Neural cell (in vitro differentiated cells): ENCODE results near the gene COLEC11. TPM values are rescaled to one million over a fixed set of nuclear protein-coding genes. Genes with fewer than 3 reads are reported as not detected.

ENCODE experiments used
- H2AFZ ChIP-seq: fragments of 200-600, 300-800 bp; sonication (generic), shearing (Covaris generic); 2 replicates; pipeline ENCODE4 v1.6.0; 2014; ENCODE audit warnings: low read depth, mild to moderate bottlenecking, antibody characterized with exemption, low read length, moderate library complexity
- H3F3A ChIP-seq: fragments of 200-600 bp; shearing (Covaris generic); 2 replicates; pipeline ENCODE4 v1.6.1; 2016; ENCODE audit warnings: mild to moderate bottlenecking, moderate library complexity, mixed read lengths, antibody characterized with exemption, low read length; ENCODE audit not compliant: insufficient read depth, poor library complexity, severe bottlenecking
- H3K27ac ChIP-seq: fragments of 200-600, 300-800 bp; sonication (generic), shearing (Covaris generic); 2 replicates; pipeline ENCODE4 v1.5.1; 2014; ENCODE audit warnings: mild to moderate bottlenecking, low read length, moderate library complexity
- H3K27me3 ChIP-seq: fragments of 300-800, 200-600 bp; sonication (generic), shearing (Covaris generic); 2 replicates; pipeline ENCODE4 v1.6.0; 2014; ENCODE audit warnings: mild to moderate bottlenecking, low read depth, low read length, moderate library complexity; ENCODE audit not compliant: insufficient read depth
- H3K36me3 ChIP-seq: fragments of 300-800, 200-600 bp; sonication (generic), shearing (Covaris generic); 2 replicates; pipeline ENCODE4 v1.5.1; 2014; ENCODE audit warnings: mild to moderate bottlenecking, antibody characterized with exemption, low read length, moderate library complexity; ENCODE audit not compliant: insufficient read depth
- H3K4me2 ChIP-seq: fragments of 300-800, 200-600 bp; sonication (generic), shearing (Covaris generic); 2 replicates; pipeline ENCODE4 v1.6.0; 2014; ENCODE audit warnings: mild to moderate bottlenecking, low read length
- H3K4me3 ChIP-seq: fragments of 300-800, 200-600 bp; sonication (generic), shearing (Covaris generic); 2 replicates; pipeline ENCODE4 v1.5.1; 2014; ENCODE audit warnings: mild to moderate bottlenecking, low read length, moderate library complexity
- H3K79me2 ChIP-seq: fragments of 200-600 bp; shearing (Covaris generic); replicated peaks from 2 replicates; pipeline ENCODE4 v1.6.0; 2014; ENCODE audit warnings: mild to moderate bottlenecking, low read length, moderate library complexity; ENCODE audit not compliant: insufficient read depth
- H3K9ac ChIP-seq: fragments of 300-800, 200-600 bp; sonication (generic), shearing (Covaris generic); 2 replicates; pipeline ENCODE4 v1.6.1; 2016; ENCODE audit warnings: mild to moderate bottlenecking, low read length, mixed read lengths
- H3K9me2 ChIP-seq: fragments of 200-600 bp; shearing (Covaris generic); 2 replicates; pipeline ENCODE4 v1.6.1; 2016; ENCODE audit warnings: mild to moderate bottlenecking, low read length, mixed read lengths; ENCODE audit not compliant: insufficient read depth
- H3K9me3 ChIP-seq: fragments of 200-600, 300-800 bp; sonication (generic), shearing (Covaris generic); 2 replicates; pipeline ENCODE4 v1.6.1; 2016; ENCODE audit warnings: mild to moderate bottlenecking, mixed run types, low read length, moderate library complexity, mixed read lengths
- H4K20me1 ChIP-seq: fragments of 200-600 bp; shearing (Covaris generic); 2 replicates; pipeline ENCODE4 v1.6.1; 2016; ENCODE audit warnings: mild to moderate bottlenecking, mixed run types; ENCODE audit not compliant: insufficient read depth
- EP300 ChIP-seq: fragments of 450-650 bp; conservative IDR thresholded peaks from 2 replicates; pipeline ENCODE4 v1.6.1; 2014; ENCODE audit warnings: antibody characterized with exemption, mild to moderate bottlenecking, moderate library complexity; ENCODE audit not compliant: poor library complexity, severe bottlenecking
- EZH2 ChIP-seq: fragments of 200-600, 300-800 bp; shearing (Covaris generic), sonication (generic); IDR thresholded peaks from 2 replicates; pipeline ENCODE4 v1.6.1; 2014; ENCODE audit warnings: antibody characterized with exemption, low read length, borderline replicate concordance, mild to moderate bottlenecking; ENCODE audit not compliant: insufficient read depth, poor library complexity, severe bottlenecking
- MXI1 ChIP-seq: fragments of 450-650 bp; conservative IDR thresholded peaks from 2 replicates; pipeline ENCODE4 v1.6.1; 2014; ENCODE audit warnings: antibody characterized with exemption, mild to moderate bottlenecking; ENCODE audit not compliant: poor library complexity, severe bottlenecking
- POLR2AphosphoS5 ChIP-seq: IDR thresholded peaks from 2 replicates; pipeline ENCODE4 v1.6.1; 2012
- RAD21 ChIP-seq: fragments of 450-650 bp; conservative IDR thresholded peaks from 2 replicates; pipeline ENCODE4 v1.6.1; 2014; ENCODE audit warnings: antibody characterized with exemption, mild to moderate bottlenecking, moderate library complexity
- SMC3 ChIP-seq: fragments of 450-650 bp; conservative IDR thresholded peaks from 2 replicates; pipeline ENCODE4 v1.6.1; 2014; ENCODE audit warnings: antibody characterized with exemption, mild to moderate bottlenecking, moderate library complexity; ENCODE audit not compliant: poor library complexity
- TAF1 ChIP-seq: IDR thresholded peaks from 2 replicates; pipeline ENCODE4 v1.6.1; 2012; ENCODE audit warnings: low read depth
- polyA plus RNA-seq: library from polyadenylated mRNA; depleted of rRNA; stranded (reverse); fragments of >200 nt; gene quantifications from 2 replicates; pipeline ENCODE4 v1.2.3, GENCODE V29; 2014
- TF ChIP-seq, protein P1 (sequence below): fragments of 450-650 bp; IDR thresholded peaks from 2 replicates; pipeline ENCODE4 v1.5.1; 2014; ENCODE audit warnings: antibody characterized with exemption, mild to moderate bottlenecking, moderate library complexity; ENCODE audit not compliant: poor library complexity, severe bottlenecking
- TF ChIP-seq, protein P2 (sequence below): IDR thresholded peaks from 2 replicates; pipeline ENCODE4 v1.6.1; 2012; ENCODE audit warnings: borderline replicate concordance

Gene COLEC11
- polyA plus RNA-seq, 1 donor from 2014 or later, result 4.0 TPM

DNA sequence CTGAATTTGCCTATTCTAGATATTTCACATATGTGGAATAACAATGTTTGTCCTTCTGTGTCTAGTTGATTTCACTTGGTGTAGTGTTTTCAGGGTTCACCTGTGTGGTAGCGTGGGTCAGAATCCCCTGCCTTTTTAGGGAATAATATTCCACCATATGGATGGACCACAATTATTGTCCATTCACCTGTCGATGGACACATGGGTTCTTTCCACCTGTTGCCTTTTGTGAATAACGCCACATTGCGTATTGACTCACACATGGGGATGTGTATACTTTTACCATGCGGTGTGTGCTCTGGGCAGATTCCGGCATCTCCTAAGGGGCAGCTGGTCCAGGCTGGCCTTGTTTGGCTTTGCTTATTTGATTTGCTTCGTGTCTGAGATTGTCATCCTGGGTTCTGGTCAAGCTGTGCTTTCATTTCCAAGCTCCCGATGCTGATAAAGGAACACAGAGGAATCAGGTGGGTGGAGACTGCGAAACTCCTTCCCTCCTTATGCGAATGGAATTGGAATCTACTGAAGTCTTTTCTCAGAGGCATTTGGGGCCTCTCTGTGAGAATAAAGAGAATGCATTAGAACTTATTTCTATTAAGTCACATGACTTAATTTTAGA lies 44.2 kb downstream of the COLEC11 start:
- H3K9ac ChIP-seq, result no peak overlapping the region
- TF ChIP-seq RAD21 (no peak), SMC3 (no peak)
- TF ChIP-seq, protein P1, sequence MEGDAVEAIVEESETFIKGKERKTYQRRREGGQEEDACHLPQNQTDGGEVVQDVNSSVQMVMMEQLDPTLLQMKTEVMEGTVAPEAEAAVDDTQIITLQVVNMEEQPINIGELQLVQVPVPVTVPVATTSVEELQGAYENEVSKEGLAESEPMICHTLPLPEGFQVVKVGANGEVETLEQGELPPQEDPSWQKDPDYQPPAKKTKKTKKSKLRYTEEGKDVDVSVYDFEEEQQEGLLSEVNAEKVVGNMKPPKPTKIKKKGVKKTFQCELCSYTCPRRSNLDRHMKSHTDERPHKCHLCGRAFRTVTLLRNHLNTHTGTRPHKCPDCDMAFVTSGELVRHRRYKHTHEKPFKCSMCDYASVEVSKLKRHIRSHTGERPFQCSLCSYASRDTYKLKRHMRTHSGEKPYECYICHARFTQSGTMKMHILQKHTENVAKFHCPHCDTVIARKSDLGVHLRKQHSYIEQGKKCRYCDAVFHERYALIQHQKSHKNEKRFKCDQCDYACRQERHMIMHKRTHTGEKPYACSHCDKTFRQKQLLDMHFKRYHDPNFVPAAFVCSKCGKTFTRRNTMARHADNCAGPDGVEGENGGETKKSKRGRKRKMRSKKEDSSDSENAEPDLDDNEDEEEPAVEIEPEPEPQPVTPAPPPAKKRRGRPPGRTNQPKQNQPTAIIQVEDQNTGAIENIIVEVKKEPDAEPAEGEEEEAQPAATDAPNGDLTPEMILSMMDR, result no peak

DNA sequence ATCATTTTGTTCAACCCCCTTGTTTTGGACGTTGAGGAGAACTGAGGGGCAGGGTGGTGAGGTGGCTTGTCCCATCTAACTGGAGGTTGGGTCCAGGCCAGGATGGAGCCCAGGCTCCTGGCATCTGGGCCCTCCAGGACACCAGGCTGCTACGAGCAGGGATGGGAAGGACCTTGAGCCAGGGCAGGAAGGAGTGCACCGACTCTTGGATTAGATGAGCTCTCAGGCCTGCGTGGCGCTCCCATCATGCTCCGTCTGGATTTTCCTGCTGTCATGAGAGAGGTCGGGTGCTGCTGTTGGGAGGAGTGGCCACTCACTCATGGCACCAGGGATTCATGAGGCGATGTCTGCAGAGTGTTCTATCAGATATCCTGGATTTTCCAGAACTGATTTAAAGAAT lies 44.7 kb downstream of the COLEC11 start:
- Histone ChIP-seq H2AFZ (no peak overlapping the region), H3K9me3 (no peaks in the 10 kb centered on the region), H3K4me3 (no peak overlapping the region), H3K9me2 (no peaks in the 10 kb centered on the region), H3K36me3 (no peaks in the 10 kb centered on the region), H3K27me3 (no peaks in the 10 kb centered on the region), H3K79me2 (no peaks in the 10 kb centered on the region), H4K20me1 (no peaks in the 10 kb centered on the region), H3K9ac (no peak overlapping the region), H3K27ac (no peak overlapping the region), H3K4me2 (no peak overlapping the region), H3F3A (no peaks in the 10 kb centered on the region)
- TF ChIP-seq POLR2AphosphoS5 (no peak), EZH2 (no peak), MXI1 (no peak), EP300 (no peak), RAD21 (no peak), SMC3 (no peak), TAF1 (no peak)
- TF ChIP-seq, protein P1, result no peak
- TF ChIP-seq, protein P2, sequence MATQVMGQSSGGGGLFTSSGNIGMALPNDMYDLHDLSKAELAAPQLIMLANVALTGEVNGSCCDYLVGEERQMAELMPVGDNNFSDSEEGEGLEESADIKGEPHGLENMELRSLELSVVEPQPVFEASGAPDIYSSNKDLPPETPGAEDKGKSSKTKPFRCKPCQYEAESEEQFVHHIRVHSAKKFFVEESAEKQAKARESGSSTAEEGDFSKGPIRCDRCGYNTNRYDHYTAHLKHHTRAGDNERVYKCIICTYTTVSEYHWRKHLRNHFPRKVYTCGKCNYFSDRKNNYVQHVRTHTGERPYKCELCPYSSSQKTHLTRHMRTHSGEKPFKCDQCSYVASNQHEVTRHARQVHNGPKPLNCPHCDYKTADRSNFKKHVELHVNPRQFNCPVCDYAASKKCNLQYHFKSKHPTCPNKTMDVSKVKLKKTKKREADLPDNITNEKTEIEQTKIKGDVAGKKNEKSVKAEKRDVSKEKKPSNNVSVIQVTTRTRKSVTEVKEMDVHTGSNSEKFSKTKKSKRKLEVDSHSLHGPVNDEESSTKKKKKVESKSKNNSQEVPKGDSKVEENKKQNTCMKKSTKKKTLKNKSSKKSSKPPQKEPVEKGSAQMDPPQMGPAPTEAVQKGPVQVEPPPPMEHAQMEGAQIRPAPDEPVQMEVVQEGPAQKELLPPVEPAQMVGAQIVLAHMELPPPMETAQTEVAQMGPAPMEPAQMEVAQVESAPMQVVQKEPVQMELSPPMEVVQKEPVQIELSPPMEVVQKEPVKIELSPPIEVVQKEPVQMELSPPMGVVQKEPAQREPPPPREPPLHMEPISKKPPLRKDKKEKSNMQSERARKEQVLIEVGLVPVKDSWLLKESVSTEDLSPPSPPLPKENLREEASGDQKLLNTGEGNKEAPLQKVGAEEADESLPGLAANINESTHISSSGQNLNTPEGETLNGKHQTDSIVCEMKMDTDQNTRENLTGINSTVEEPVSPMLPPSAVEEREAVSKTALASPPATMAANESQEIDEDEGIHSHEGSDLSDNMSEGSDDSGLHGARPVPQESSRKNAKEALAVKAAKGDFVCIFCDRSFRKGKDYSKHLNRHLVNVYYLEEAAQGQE, result no peak

More for the DNA sequence above, 44.2 kb downstream of the COLEC11 start:
- H3F3A ChIP-seq, result no peaks in the 10 kb centered on the region
- H2AFZ ChIP-seq, result no peak overlapping the region
- H3K36me3 ChIP-seq, result no peaks in the 10 kb centered on the region
- no peaks in the 10 kb centered on the region for H3K9me3 ChIP-seq
- no peak overlapping the region for H3K4me2 ChIP-seq
- no peaks in the 10 kb centered on the region for H4K20me1 ChIP-seq
- H3K9me2 ChIP-seq, result no peaks in the 10 kb centered on the region
- no peak overlapping the region for H3K4me3 ChIP-seq
- H3K27me3 ChIP-seq, result no peaks in the 10 kb centered on the region
- no peak overlapping the region for H3K27ac ChIP-seq
- H3K79me2 ChIP-seq, result no peaks in the 10 kb centered on the region
